ENCODE results near the gene TRIM6. TPM values are rescaled to one million over a fixed set of nuclear protein-coding genes. Genes with fewer than 3 reads are reported as not detected.

Gene TRIM6
- total RNA-seq, 1 experiment from 2014 or later, result 17.9 TPM

- H3K18ac ChIP-seq (ENCODE audit: insufficient read length, low read depth, low read length), result no peak within 1 kb of the TSS
- peaks cover 20% of the 10 kb centered on the region; the same call in 1 of the 2 replicates for H3K4me1 ChIP-seq (ENCODE audit: insufficient read depth, low read length)
- Mint-ChIP-seq H3K4me1 (peaks cover 28 to 33% of the 10 kb centered on the region in 2 experiments), H3K4me3 (peak within 1 kb of the TSS; percentile 24 to 47; a peak in 4 of 5 replicates), H3K9me3 (no peaks in the 10 kb centered on the region; a peak in 1 of 5 replicates), H3K27me3 (ENCODE audit: low read depth) (0 out of 2 replicates have a peak, but pooled peaks cover 2% of the 10 kb centered on the region), H3K36me3 (ENCODE audit: insufficient read depth in 1 of 3, low read depth in 3 of 3) (no peaks in the 10 kb centered on the region), H3K27ac (no peak within 1 kb of the TSS; a peak in 1 of 7 replicates)
- no peaks in the 10 kb centered on the region for H3K27me3 ChIP-seq (ENCODE audit: insufficient read depth, low read length)
- no peak within 1 kb of the TSS for H2BK120ac ChIP-seq (ENCODE audit: low read depth, low read length, poor library complexity, severe bottlenecking)
- no peak within 1 kb of the TSS for H2BK5ac ChIP-seq (ENCODE audit: insufficient read length, low read length)
- H3K27ac ChIP-seq (ENCODE audit: insufficient read length, low read depth, low read length), result no peak within 1 kb of the TSS
- no peak within 1 kb of the TSS for H3T11ph ChIP-seq (ENCODE audit: low read length)
- no peak within 1 kb of the TSS for H4K5ac ChIP-seq (ENCODE audit: insufficient read length, low read depth, low read length)
- peak within 1 kb of the TSS; percentile 44 for H3K4me2 ChIP-seq (ENCODE audit: insufficient read depth, insufficient read length, low read length)
- no peak within 1 kb of the TSS for H3K14ac ChIP-seq (ENCODE audit: insufficient read depth, low read length)
- peak; percentile 67 for DNase-seq
- no peak within 1 kb of the TSS for H4K91ac ChIP-seq (ENCODE audit: insufficient read length, low read depth, low read length)
- no peaks in the 10 kb centered on the region for H4K20me1 ChIP-seq (ENCODE audit: control insufficient read depth, insufficient read depth, insufficient read length)
- no peak within 1 kb of the TSS for H3K56ac ChIP-seq (ENCODE audit: insufficient read length, low read depth, low read length)
- TF ChIP-seq, protein P1, sequence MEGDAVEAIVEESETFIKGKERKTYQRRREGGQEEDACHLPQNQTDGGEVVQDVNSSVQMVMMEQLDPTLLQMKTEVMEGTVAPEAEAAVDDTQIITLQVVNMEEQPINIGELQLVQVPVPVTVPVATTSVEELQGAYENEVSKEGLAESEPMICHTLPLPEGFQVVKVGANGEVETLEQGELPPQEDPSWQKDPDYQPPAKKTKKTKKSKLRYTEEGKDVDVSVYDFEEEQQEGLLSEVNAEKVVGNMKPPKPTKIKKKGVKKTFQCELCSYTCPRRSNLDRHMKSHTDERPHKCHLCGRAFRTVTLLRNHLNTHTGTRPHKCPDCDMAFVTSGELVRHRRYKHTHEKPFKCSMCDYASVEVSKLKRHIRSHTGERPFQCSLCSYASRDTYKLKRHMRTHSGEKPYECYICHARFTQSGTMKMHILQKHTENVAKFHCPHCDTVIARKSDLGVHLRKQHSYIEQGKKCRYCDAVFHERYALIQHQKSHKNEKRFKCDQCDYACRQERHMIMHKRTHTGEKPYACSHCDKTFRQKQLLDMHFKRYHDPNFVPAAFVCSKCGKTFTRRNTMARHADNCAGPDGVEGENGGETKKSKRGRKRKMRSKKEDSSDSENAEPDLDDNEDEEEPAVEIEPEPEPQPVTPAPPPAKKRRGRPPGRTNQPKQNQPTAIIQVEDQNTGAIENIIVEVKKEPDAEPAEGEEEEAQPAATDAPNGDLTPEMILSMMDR (conservative IDR thresholded peaks at IDR 0.05), result no peak
- H2BK20ac ChIP-seq (ENCODE audit: low read depth, low read length, poor library complexity, severe bottlenecking), result peak within 1 kb of the TSS; percentile 98
- H3K23me2 ChIP-seq (ENCODE audit: insufficient read length, low read depth, low read length, poor library complexity, severe bottlenecking), result no peaks in the 10 kb centered on the region
- no peak within 1 kb of the TSS for H2AK5ac ChIP-seq (ENCODE audit: insufficient read length, low read length)
- H3K4ac ChIP-seq (ENCODE audit: low read depth, low read length), result no peak within 1 kb of the TSS
- no peaks in the 10 kb centered on the region for H3K79me1 ChIP-seq (ENCODE audit: insufficient read depth, low read depth, low read length, poor library complexity, severe bottlenecking)
- H3K79me2 ChIP-seq (ENCODE audit: insufficient read depth, low read length), result no peaks in the 10 kb centered on the region; the same call in 1 of the 2 replicates
- no peak within 1 kb of the TSS for H3K23ac ChIP-seq (ENCODE audit: insufficient read length, low read depth, low read length)
- peak within 1 kb of the TSS; percentile 96 for H2AFZ ChIP-seq (ENCODE audit: low read length)
- no peak within 1 kb of the TSS for H2BK12ac ChIP-seq (ENCODE audit: insufficient read length, low read depth, low read length)
- H3K9me3 ChIP-seq (ENCODE audit: control insufficient read depth, low read depth, low read length), result no peaks in the 10 kb centered on the region
- no peak within 1 kb of the TSS for H3K9ac ChIP-seq (ENCODE audit: extremely low read depth, insufficient read length, low read length)
- H4K8ac ChIP-seq (replicated peaks; ENCODE audit: insufficient read length, low read depth, low read length), result no peak within 1 kb of the TSS
- no peak within 1 kb of the TSS; the same call in 1 of the 2 replicates for H2BK15ac ChIP-seq (ENCODE audit: low read depth, low read length)
- WGBS (ENCODE audit: extremely low coverage, insufficient read length, low lambda C conversion rate), result no CpG with 5 or more reads among the region's 7 CpGs
Measured at GRCh38 chr11:5624489-5625279, 28.2 kb downstream of the TRIM6 start, which contains the start of gene TRIM34. TRIM34 (plus strand) TSS chr11:5625001; CDS start chr11:5632332, 7,331 bp downstream.

All from H9 (cell line).